GM19467 (cell line): ENCODE measurements around the gene DAP.
"Not testable (repeated sequence)": the region's sequence is repeated elsewhere in the genome, so short reads cannot be mapped to it uniquely, and the experiment has no call there.

Experiments used
- ATAC-seq: cut with Tn5 transposase; IDR thresholded peaks from one replicate; pipeline ENCODE4 v1.9.1; 2021; ENCODE audit warnings: mild to moderate bottlenecking, moderate library complexity; ENCODE audit not compliant: unreplicated experiment

DAP gene

GRCh38 chr5:10660135-10660534, 100.9 kb downstream of the DAP start:
- ATAC-seq = no peak

- ATAC-seq = no peak
These were observed 102.8 kb downstream of the DAP start for GRCh38 chr5:10658265-10658664.

- no peak for ATAC-seq
These were observed 104.8 kb downstream of the DAP start for GRCh38 chr5:10655972-10656830.

- no peak for ATAC-seq
These were observed 105.7 kb downstream of the DAP start for GRCh38 chr5:10655161-10655971.

GRCh38 chr5:10654566-10654965, 106.5 kb downstream of the DAP start:
- no peak for ATAC-seq

GRCh38 chr5:10653751-10654400, 107.2 kb downstream of the DAP start:
- no peak for ATAC-seq

- ATAC-seq = no peak
These were observed 108.0 kb downstream of the DAP start for GRCh38 chr5:10653043-10653442.

GRCh38 chr5:10652606-10653005, 108.4 kb downstream of the DAP start:
- no peak for ATAC-seq

GRCh38 chr5:10652151-10652550, 108.9 kb downstream of the DAP start:
- ATAC-seq = no peak

- no peak for ATAC-seq
These were observed 111.2 kb downstream of the DAP start for GRCh38 chr5:10649666-10650380.

GRCh38 chr5:10648806-10649665, 112.0 kb downstream of the DAP start:
- ATAC-seq = no peak

- ATAC-seq = no peak
These were observed 113.4 kb downstream of the DAP start for GRCh38 chr5:10647640-10648039.

GRCh38 chr5:10645671-10646070, 115.4 kb downstream of the DAP start:
- ATAC-seq = no peak

GRCh38 chr5:10645146-10645545, 115.9 kb downstream of the DAP start:
- no peak for ATAC-seq

GRCh38 chr5:10644192-10644591, 116.8 kb downstream of the DAP start:
- ATAC-seq = no peak

GRCh38 chr5:10642367-10642766, 118.7 kb downstream of the DAP start:
- ATAC-seq = no peak

GRCh38 chr5:10639846-10640368, 121.1 kb downstream of the DAP start:
- ATAC-seq = no peak

- not testable (repeated sequence) for ATAC-seq
These were observed 122.3 kb downstream of the DAP start for GRCh38 chr5:10638723-10639122.

- ATAC-seq = no peak
These were observed 123.1 kb downstream of the DAP start for GRCh38 chr5:10637944-10638343.
